GM18867 (cell line): ENCODE results near the gene ZDHHC8.

Experiments used
- ATAC-seq: cut with Tn5 transposase; IDR thresholded peaks from one replicate; pipeline ENCODE4 v1.9.1; 2021; ENCODE audit warnings: mild to moderate bottlenecking, moderate library complexity; ENCODE audit not compliant: unreplicated experiment

Gene ZDHHC8

GRCh38 chr22:20177217-20177911, 45.8 kb downstream of the ZDHHC8 start:
- no peak for ATAC-seq

DNA sequence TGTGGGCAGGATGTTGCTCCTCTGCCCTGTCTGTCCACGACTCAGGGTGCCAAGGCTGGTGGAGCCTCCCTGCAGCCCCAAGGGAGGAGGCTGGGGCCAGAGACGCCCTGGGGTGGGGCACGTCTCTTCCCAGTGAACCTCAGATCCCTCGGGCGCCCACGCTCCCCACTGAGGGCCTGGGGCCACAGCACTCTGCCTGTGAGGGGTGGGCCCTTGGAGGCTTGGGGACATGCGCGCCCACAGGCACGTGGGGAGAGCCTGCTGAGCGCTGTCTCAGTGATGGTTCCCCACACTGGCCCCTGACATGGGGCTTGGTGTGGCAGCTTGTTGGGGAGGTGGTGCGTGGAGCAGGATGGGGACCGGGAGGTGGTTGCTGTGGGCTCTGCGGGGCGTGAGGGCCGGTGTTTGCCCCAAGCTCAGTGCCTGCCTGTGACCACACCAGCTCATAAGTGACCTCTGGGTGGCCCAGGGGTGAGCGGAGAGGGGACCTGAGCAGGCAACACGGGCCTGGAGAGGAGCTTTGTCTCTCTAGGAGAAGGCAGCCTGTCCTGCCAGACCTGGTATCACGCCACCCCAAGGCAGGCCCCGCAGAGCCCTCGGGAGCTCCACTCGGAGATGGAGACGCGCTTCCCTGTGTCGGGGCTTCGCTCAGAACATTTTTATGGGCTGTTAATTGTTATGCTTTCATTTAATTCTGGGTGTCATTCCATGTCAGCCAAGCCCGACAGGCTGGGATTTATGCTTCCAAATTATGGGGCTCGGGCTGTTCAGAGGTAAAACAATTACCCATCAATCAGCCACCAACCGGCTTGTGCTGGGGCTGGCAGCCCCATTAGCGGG, 46.7 kb downstream of the ZDHHC8 start:
- no peak for ATAC-seq

- no peak for ATAC-seq
These were observed 47.3 kb downstream of the ZDHHC8 start for GRCh38 chr22:20178915-20179227.

- ATAC-seq: no peak
These were observed 48.0 kb downstream of the ZDHHC8 start for GRCh38 chr22:20179455-20180244.

DNA sequence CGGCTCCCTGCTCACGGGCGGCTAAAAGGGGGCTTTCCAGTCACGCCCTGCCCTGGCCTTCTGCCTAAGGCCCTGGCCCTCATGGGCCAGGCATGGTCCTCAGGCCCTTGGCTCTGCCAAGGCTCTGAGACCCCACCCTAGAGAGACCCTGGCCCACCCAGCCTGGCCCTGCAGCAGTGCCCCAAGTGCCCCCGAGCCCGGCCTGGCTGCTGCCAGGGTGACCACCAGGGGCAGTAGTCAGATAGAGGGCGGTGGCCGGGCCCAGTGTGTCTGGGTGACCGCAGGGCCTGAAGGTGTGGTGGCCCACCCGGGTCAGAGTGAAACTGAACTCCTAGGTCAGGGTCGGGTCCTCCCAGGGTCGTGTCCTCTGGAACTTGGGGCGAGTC, 48.6 kb downstream of the ZDHHC8 start:
- no peak for ATAC-seq

- no peak for ATAC-seq
These were observed 49.0 kb downstream of the ZDHHC8 start for GRCh38 chr22:20180640-20181039.

DNA sequence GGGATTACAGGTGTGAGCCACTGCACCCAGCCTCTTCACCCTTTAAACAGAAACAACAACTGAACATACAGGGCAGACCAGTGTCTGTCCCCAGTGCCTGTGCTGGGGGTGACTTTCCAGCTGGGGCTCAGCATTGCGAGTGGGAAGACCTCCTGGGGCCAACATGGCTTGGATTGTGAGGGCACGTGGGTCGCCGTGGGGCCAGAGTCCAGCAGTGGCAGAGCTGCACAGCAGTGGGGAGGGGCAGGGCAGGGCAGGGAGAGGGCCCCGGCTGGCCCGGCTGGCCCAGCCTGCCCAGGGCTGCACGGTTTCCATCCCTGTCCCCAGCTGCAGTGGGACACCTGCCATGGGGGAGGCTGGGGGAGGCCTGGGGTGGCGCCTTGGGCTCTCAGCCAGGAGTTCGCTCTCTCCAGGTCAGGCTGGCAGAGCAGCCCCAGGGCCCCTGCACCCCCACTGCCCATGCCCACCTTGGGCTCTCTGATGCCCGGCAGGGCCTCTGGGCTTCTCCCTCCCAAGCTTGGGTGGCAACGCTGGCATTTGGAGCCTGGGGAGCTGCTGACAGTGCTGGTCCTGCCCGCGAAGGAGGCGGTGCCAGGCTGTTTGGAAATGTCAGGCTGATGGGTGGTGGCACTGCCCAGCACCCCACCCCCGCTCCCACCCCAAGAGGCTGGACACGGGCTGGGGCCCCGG, 49.7 kb downstream of the ZDHHC8 start:
- ATAC-seq: no peak

DNA sequence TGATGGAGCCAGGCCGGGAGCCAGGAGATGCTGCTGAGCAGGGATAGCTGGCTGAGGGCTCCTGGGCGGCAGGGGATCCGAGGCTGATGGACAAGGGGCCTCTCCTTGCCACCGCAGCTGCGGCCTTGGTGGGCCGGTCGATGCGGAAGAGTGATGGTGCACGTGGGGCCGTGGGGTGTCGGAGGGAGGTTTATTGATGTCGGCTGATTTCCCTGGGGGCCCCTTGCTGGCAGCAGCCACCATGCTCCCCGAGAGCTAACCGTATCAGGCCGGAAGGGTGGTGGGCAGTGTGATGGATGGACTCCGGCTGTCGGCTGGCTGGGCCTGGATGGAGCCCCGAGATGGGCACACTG, 50.3 kb downstream of the ZDHHC8 start:
- ATAC-seq: no peak

DNA sequence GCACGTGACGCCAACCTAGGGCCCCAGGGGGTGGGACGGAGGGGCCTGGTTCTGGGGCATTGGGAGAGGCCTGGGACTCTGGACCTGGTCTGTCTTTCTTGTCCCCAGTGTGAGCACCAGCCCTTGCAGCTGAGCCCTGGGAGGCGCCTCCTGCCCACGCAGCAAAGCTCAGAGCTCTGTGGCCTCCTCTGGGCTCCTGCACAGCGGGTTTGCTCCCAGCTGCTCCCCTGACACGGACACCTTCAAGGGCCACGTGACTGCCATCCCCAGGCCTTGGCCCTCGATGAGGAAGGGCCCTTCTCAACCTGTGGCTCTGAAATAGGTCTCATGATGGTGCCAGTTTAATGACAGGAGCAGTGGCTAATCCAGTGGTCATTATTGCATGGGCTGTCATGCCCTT, 50.8 kb downstream of the ZDHHC8 start:
- no peak for ATAC-seq

DNA sequence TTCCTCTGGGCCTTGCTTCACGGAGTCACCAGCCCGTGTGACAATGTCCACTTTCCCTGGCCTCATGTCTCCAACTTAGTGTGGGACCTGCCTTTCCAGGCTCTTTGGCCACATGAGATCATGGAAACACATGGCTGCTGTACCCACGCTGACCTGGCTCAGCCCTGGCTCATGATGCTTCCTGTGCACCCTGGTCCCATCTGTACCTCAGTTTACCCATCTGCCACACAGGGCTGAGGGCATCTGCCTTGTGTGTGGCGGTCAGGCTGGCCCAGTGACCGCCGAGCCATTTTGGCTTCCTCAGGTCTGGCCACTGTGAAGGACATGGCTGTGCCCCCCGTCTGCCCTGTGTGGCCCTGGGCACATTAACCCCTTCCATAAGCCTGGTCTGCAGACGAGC, 51.5 kb downstream of the ZDHHC8 start:
- ATAC-seq: no peak

DNA sequence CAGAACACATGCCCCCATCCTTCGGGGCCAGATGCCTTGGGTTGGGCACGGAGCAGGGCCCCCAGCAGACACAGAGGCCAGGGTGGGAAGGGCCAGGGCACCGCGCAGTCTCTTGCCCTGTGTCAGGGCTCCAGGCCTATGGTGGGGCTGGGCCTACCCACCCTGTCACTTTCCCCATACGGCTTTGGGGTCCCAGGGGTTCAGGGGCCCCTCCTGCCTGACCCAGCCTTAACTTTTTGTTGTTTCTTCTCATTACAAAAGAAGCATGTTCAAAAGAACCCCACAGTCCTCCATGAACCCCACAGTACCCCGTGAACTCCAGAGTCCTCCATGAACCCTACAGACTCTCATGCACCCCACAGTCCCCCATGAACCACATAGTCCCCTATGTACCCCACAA, 52.2 kb downstream of the ZDHHC8 start:
- ATAC-seq: no peak

DNA sequence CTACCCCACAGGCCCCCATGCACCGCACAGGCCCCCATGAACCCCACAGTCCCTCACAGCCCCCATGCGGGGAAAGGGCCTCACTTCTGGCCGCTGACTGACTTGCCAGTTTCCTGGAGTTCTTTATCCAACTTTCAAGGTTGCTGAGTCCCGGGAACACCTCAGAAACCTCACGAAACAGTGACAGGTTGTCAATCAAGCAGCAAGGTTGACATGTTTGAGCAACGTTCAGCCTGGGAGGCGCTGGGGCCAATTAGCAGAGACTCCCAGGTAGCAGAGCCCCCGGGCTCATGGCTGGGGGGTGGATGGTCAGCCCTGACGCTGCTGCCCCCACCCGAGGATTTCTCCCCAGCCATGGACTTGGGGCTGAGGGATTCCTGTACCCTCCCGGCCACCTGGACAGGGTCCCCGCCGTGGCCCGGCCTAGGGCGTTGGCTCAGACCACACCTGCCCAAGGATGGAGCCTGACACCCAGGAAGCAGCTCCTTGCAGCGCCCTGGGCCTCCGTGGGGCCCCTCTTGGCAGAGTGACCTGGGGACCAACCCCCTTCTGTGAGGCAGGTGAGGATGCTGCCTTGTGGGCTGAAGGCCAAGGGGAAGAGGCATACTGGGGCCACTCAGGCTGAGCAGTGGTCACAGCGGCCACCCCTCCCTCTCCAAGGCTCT, 53.0 kb downstream of the ZDHHC8 start:
- no peak for ATAC-seq

DNA sequence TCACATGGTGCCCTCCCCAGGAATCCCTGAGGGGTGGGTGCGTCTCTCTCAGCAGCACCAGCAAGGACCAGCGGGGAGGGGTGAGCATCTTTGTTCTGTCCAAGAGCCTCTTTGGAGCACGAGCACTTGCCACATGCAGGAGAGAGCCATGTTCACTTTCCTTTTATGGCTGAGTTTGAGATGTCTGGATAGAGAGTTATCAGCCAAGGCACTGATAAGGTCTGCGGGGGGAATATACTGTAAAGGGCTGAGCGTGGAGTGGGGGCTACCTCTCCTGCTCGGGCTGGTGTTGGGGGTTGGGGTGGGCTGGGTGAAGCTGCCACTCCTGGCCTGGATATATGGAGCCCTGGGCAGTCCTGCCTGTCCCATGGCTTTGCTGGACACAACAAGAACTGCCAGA, 54.1 kb downstream of the ZDHHC8 start:
- ATAC-seq: no peak

GRCh38 chr22:20186183-20186870, 54.7 kb downstream of the ZDHHC8 start:
- no peak for ATAC-seq

- ATAC-seq: no peak
These were observed 55.4 kb downstream of the ZDHHC8 start for GRCh38 chr22:20186871-20187546.

- no peak for ATAC-seq
These were observed 56.4 kb downstream of the ZDHHC8 start for GRCh38 chr22:20187777-20188566.

GRCh38 chr22:20188567-20188877, 56.9 kb downstream of the ZDHHC8 start:
- no peak for ATAC-seq

DNA sequence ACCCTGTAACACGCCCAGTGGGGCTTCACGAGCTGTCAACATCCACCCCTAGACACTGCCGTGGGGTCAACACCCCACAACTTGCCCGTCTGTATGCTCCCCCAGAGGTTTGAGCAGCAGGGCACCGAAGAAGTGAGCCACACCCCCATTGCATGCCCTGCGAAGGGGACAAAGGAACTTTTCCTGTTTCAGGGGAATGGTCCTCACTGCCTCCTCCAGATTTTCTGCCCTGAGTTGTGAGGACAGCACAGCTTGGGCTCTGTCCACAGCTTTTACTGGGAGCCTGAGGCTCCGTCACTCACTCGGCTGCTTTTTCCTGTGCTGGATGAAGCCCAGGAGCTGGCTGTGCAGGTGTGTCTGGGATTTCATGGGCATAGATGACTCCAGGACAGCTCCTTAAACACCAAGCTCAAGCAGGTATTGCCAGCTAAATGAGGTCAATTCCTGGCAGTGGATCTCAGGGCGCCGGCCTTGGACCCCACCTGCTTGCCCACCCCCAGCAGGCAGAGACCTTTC, 59.5 kb downstream of the ZDHHC8 start:
- no peak for ATAC-seq

- ATAC-seq: no peak
These were observed 60.2 kb downstream of the ZDHHC8 start for GRCh38 chr22:20191803-20192202.
